NCI-H446 treated with DMSO at 0.1 percent for 48 hours (cell line): ENCODE data around the gene PDLIM1.
A peak's percentile ranks its signal among the peaks of the same experiment; 100 is the strongest.
"Not testable (repeated sequence)": the region's sequence is repeated elsewhere in the genome, so short reads cannot be mapped to it uniquely, and the experiment has no call there.

Experiments
- DNase-seq: peaks from one replicate; lab custom pipeline; 2025; lab: John Stamatoyannopoulos, UW

The PDLIM1 gene

GRCh38 chr10:95202865-95203264 is 87.9 kb downstream of the PDLIM1 start:
- DNase-seq = not testable (repeated sequence)

- DNase-seq = no peak
Observed at GRCh38 chr10:95201736-95202135, 89.1 kb downstream of the PDLIM1 start.

GRCh38 chr10:95196046-95196445 is 94.8 kb downstream of the PDLIM1 start:
- DNase-seq = peak; percentile 46

- no peak for DNase-seq
Observed at GRCh38 chr10:95193944-95194343, 96.9 kb downstream of the PDLIM1 start, which contains the start of gene ACSM6. Gene ACSM6, plus strand, starts transcription at chr10:95194238. Its CDS starts 248 bp downstream, at chr10:95194486.

GRCh38 chr10:95188593-95188992 is 102.2 kb downstream of the PDLIM1 start:
- DNase-seq = no peak

GRCh38 chr10:95187617-95188016 is 103.2 kb downstream of the PDLIM1 start:
- no peak for DNase-seq
